ENCODE results near the gene ASCL1. TPM values are rescaled to one million over a fixed set of nuclear protein-coding genes. Genes with fewer than 3 reads are reported as not detected.
A peak's percentile ranks its signal among the peaks of the same experiment; 100 is the strongest.

The ASCL1 gene
- total and polyA plus RNA-seq, 5 donors from 2014 or later = not detected

DNA sequence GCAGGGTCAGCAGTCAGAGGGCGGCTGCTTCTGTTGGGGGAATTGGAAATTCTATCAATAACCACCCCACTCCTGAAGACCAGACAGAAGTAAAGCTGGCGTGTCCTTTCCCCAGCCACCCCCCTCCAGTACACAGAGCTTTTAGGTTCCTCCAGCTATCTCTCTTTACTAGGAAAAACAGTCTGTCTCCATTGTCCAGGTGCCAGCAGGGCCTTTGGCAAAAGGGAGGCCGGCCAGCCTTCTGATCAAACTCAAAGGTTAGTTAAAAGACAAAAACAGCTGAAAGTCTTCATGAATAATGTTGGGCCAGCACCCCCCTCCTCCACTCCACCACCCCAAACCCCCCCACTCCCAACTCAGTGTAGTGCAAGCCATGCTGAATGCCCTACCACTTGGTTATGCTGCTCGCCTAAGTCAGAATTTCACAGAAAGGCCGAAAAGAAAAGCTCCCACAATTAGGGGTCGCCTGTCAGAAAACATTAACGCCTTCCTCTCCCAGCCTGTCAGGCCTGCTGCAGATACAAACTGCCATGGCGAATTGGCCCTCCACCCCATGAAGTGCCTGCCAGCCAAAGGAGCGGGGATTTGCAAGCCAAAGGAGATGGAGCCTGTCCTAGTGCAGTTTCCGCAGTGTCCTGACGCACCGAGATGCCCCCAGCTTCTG is 8.9 kb downstream of the ASCL1 start:
- Mint-ChIP-seq H3K9me3 (peaks cover 0 to 17% (median 6%) of the 10 kb centered on the region in 7 donors), H3K27ac (no peak overlapping the region), H3K27me3 (peaks cover 82% of the 10 kb centered on the region), H3K36me3 (no peaks in the 10 kb centered on the region), H3K4me1 (peaks cover 8 to 42% (median 28%) of the 10 kb centered on the region in 4 donors), H3K4me3 (peak overlapping the region in 3 of 4 donors; percentile 28 to 71 (median 57))
- ATAC-seq (ENCODE audit: low read depth in 2 of 2) = no peak
- peaks cover 57% of the 10 kb centered on the region for H3K27me3 ChIP-seq (ENCODE audit: control insufficient read depth, insufficient read depth, low read length)
- H3K4me1 ChIP-seq (ENCODE audit: control insufficient read depth, insufficient read depth, low read length, poor library complexity, severe bottlenecking) = peaks cover 4% of the 10 kb centered on the region
- no peak overlapping the region for H3K27ac ChIP-seq (ENCODE audit: insufficient read depth, low read length, poor library complexity, severe bottlenecking)
- no peak for DNase-seq
- peaks cover 0 to 7% of the 10 kb centered on the region in 2 experiments for H3K9me3 ChIP-seq (ENCODE audit: control insufficient read depth in 2 of 2, low read length in 2 of 2)
- no peaks in the 10 kb centered on the region for H3K36me3 ChIP-seq (ENCODE audit: control insufficient read depth, insufficient read depth, low read length)
- H3K4me3 ChIP-seq (ENCODE audit: low read depth, low read length) = no peak overlapping the region

DNA sequence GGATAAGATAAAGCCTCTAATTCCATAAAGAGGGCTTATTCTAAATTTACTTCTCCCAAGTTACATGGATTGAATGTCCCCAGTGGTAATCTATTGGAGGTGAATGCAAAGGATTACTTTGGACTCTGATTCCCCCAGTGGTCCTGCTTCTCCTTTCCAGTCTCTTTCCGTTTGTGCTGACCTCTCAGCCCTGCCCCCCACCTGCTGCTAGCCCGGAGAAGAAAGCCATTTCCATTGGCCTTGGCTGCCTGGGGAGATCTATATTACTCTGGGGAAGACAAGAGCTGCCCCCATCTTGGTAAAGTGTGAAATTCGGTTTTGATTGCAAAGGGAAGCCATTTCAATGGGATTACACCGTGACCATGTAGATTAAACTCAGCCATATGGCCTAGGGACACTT is 13.3 kb downstream of the ASCL1 start:
- H3K4me1 Mint-ChIP-seq = peaks cover 0 to 5% (median 2%) of the 10 kb centered on the region in 4 donors
- H3K36me3 Mint-ChIP-seq = no peaks in the 10 kb centered on the region
- no peak overlapping the region for H3K27ac ChIP-seq (ENCODE audit: insufficient read depth, low read length, poor library complexity, severe bottlenecking)
- H3K27me3 Mint-ChIP-seq = peaks cover 49% of the 10 kb centered on the region
- H3K4me1 ChIP-seq (ENCODE audit: control insufficient read depth, insufficient read depth, low read length, poor library complexity, severe bottlenecking) = no peaks in the 10 kb centered on the region
- no peaks in the 10 kb centered on the region for H3K36me3 ChIP-seq (ENCODE audit: control insufficient read depth, insufficient read depth, low read length)
- no peaks in the 10 kb centered on the region for H3K9me3 Mint-ChIP-seq
- ATAC-seq (ENCODE audit: low read depth in 2 of 2) (no peak), DNase-seq (no peak)
- H3K4me3 ChIP-seq (ENCODE audit: low read depth, low read length) = no peak overlapping the region
- no peak overlapping the region for H3K4me3 Mint-ChIP-seq
- peaks cover 32% of the 10 kb centered on the region for H3K27me3 ChIP-seq (ENCODE audit: control insufficient read depth, insufficient read depth, low read length)
- no peak overlapping the region for H3K27ac Mint-ChIP-seq
- H3K9me3 ChIP-seq (ENCODE audit: control insufficient read depth in 2 of 2, low read length in 2 of 2) = no peaks in the 10 kb centered on the region

DNA sequence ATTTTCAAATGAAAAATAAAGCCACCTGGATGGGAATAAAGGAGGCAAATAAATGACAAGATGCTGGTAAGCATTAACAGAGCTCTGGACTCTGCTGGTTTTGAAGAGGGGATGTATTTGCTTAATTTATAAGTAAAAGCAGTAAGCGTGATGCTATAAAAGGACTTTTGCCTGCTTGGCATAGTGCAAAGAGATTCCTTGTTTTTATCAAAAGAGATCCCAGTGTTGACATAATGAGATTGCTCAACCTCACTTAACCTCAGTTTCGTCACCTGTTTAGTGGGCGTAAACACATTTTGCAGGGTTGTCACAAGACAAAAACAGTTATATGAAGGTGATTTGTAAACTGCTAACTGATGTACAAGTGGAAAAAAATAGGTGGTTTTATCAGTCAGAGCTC is 13.8 kb downstream of the ASCL1 start:
- Mint-ChIP-seq H3K4me3 (no peak overlapping the region), H3K4me1 (peaks cover 0 to 3% (median 0%) of the 10 kb centered on the region in 4 donors), H3K36me3 (no peaks in the 10 kb centered on the region), H3K27ac (no peak overlapping the region), H3K27me3 (peaks cover 50% of the 10 kb centered on the region), H3K9me3 (no peaks in the 10 kb centered on the region)
- H3K4me3 ChIP-seq (ENCODE audit: low read depth, low read length) = no peak overlapping the region
- no peak for DNase-seq
- no peaks in the 10 kb centered on the region for H3K4me1 ChIP-seq (ENCODE audit: control insufficient read depth, insufficient read depth, low read length, poor library complexity, severe bottlenecking)
- H3K27me3 ChIP-seq (ENCODE audit: control insufficient read depth, insufficient read depth, low read length) = peaks cover 32% of the 10 kb centered on the region
- ATAC-seq (ENCODE audit: low read depth in 2 of 2) = no peak
- no peak overlapping the region for H3K27ac ChIP-seq (ENCODE audit: insufficient read depth, low read length, poor library complexity, severe bottlenecking)
- no peaks in the 10 kb centered on the region for H3K36me3 ChIP-seq (ENCODE audit: control insufficient read depth, insufficient read depth, low read length)
- no peaks in the 10 kb centered on the region for H3K9me3 ChIP-seq (ENCODE audit: control insufficient read depth in 2 of 2, low read length in 2 of 2)

DNA sequence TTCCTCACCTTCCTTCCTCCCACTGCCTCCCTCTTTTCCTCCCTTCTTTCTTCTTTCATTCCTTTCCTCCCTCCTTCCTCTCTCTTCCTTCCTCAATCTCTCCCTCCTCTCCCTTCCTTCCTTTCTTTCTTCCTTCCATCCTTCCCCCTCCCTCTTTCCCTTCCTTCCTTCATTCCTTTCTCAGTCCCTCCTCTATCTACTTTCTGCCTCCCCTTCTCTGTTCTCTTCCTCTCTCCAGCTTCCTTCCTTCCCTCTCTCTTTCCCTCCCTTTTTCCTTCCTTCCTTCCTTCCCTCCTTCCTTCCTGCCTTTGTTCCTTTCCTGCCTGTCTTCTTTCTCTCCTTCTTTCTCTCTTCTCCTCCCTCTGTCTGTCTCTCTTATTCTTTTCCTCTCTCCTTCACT is 16.1 kb downstream of the ASCL1 start:
- Mint-ChIP-seq H3K4me1 (no peaks in the 10 kb centered on the region), H3K36me3 (no peaks in the 10 kb centered on the region), H3K27me3 (peaks cover 28% of the 10 kb centered on the region), H3K27ac (no peak overlapping the region), H3K9me3 (no peaks in the 10 kb centered on the region), H3K4me3 (no peak overlapping the region)
- Histone ChIP-seq H3K4me1 (ENCODE audit: control insufficient read depth, insufficient read depth, low read length, poor library complexity, severe bottlenecking) (no peaks in the 10 kb centered on the region), H3K36me3 (ENCODE audit: control insufficient read depth, insufficient read depth, low read length) (no peaks in the 10 kb centered on the region), H3K9me3 (ENCODE audit: control insufficient read depth in 2 of 2, low read length in 2 of 2) (no peaks in the 10 kb centered on the region), H3K4me3 (ENCODE audit: low read depth, low read length) (no peak overlapping the region), H3K27me3 (ENCODE audit: control insufficient read depth, insufficient read depth, low read length) (peaks cover 11% of the 10 kb centered on the region), H3K27ac (ENCODE audit: insufficient read depth, low read length, poor library complexity, severe bottlenecking) (no peak overlapping the region)
- ATAC-seq (ENCODE audit: low read depth in 2 of 2) (no peak), DNase-seq (no peak)

DNA sequence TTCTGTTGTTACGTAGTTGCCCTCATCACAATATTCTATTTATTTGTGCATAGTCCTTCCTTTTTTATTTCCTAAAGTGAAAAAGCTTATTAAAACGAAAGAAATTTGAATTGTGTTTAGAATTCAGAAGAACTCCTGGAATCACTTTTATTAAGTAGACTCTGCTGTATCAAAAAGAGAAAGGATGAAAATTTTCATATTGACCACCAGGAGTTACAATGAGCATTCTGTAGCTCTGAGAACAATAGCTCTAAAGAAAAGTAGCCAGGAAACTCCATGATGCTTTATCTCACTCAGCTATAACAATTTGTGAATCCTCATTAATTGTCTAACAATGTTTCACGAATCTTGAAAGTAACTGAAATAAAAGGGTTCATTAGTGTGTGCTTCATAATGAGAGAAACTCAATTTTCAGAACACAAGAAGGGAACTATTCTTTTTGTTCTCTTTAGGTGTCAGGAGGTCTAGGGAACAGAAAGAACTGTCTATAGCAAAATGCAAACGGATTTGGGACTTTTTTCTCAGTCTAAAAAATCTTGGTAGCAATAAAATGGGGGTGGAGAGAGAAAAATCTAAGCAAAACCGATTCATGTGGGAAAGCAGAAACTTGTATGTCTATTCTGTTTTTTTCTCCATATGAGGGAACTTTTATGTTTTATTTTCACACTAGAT is 19.3 kb downstream of the ASCL1 start:
- no peaks in the 10 kb centered on the region for H3K36me3 Mint-ChIP-seq
- no peak overlapping the region for H3K27ac Mint-ChIP-seq
- Histone ChIP-seq H3K27ac (ENCODE audit: insufficient read depth, low read length, poor library complexity, severe bottlenecking) (no peak overlapping the region), H3K4me1 (ENCODE audit: control insufficient read depth, insufficient read depth, low read length, poor library complexity, severe bottlenecking) (no peaks in the 10 kb centered on the region), H3K4me3 (ENCODE audit: low read depth, low read length) (no peak overlapping the region), H3K9me3 (ENCODE audit: control insufficient read depth in 2 of 2, low read length in 2 of 2) (no peaks in the 10 kb centered on the region), H3K27me3 (ENCODE audit: control insufficient read depth, insufficient read depth, low read length) (peaks cover 3% of the 10 kb centered on the region), H3K36me3 (ENCODE audit: control insufficient read depth, insufficient read depth, low read length) (no peaks in the 10 kb centered on the region)
- H3K9me3 Mint-ChIP-seq = no peaks in the 10 kb centered on the region
- ATAC-seq (ENCODE audit: low read depth in 2 of 2) (no peak), DNase-seq (no peak)
- peaks cover 13% of the 10 kb centered on the region for H3K27me3 Mint-ChIP-seq
- no peaks in the 10 kb centered on the region for H3K4me1 Mint-ChIP-seq
- peak overlapping the region in 1 of 4 donors; percentile 47 for H3K4me3 Mint-ChIP-seq

DNA sequence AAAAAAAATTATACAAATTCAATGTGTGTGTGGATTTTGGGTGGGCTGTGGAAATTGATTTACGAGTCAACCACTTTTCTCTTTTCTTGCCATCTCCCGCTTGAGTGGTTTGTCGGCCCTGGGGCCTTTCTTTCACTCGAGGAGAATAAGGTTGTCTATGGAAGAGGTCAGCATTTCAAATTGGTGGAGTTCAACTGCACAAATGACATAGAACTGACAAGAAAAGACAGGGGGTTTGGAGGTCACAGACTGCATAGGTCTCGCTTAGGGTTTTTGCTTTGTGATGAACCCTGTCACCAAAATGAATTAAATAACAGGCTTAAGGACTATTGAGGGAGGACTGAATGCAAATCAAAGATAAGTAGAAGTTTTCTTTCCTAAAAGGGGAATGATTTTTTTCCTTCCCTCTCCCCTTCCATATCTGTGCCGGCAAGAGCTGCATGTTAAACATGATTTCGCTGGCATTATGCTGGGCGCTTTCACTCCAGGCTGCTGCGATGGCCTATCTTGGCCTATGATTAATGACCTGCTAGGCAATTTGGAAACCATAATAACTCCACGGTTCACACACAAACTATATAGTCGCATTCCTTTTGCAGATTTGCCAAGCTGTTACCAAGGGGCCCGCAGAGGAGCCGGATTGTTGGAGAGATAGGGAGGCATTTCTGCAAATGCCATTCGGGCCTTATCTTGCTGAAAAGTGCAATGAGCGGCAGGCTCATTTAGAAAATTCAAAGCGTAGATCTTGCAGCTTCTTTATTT is 20.7 kb downstream of the ASCL1 start:
- no peaks in the 10 kb centered on the region for H3K9me3 ChIP-seq (ENCODE audit: control insufficient read depth in 2 of 2, low read length in 2 of 2)
- DNase-seq (no peak), ATAC-seq (ENCODE audit: low read depth in 2 of 2) (no peak)
- H3K9me3 Mint-ChIP-seq = no peaks in the 10 kb centered on the region
- no peak overlapping the region for H3K4me3 ChIP-seq (ENCODE audit: low read depth, low read length)
- H3K27me3 Mint-ChIP-seq = peaks cover 8% of the 10 kb centered on the region
- no peak overlapping the region for H3K27ac ChIP-seq (ENCODE audit: insufficient read depth, low read length, poor library complexity, severe bottlenecking)
- H3K36me3 ChIP-seq (ENCODE audit: control insufficient read depth, insufficient read depth, low read length) = no peaks in the 10 kb centered on the region
- H3K27ac Mint-ChIP-seq = no peak overlapping the region
- H3K4me1 ChIP-seq (ENCODE audit: control insufficient read depth, insufficient read depth, low read length, poor library complexity, severe bottlenecking) = no peaks in the 10 kb centered on the region
- no peaks in the 10 kb centered on the region for H3K4me1 Mint-ChIP-seq
- no peaks in the 10 kb centered on the region for H3K36me3 Mint-ChIP-seq
- H3K27me3 ChIP-seq (ENCODE audit: control insufficient read depth, insufficient read depth, low read length) = no peaks in the 10 kb centered on the region
- no peak overlapping the region for H3K4me3 Mint-ChIP-seq

DNA sequence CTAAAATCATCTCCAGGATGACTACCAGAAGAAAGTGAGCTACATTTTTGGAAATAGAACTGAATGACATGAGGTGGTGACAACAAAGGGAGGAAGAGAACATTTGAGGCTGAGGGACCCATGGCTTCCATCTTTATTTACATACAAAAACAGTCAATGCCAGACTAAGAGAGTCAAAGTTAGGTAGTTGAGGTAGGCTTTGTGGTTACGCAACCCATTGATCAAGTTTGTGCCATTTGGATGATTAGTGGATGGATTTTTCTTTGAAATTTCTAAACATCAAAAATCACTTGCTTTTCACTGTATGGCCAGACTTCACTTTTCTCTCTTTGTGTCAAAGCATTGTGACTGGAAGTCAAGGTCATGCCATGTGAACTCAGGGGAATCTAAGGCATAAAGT is 22.9 kb downstream of the ASCL1 start:
- Mint-ChIP-seq H3K4me1 (no peaks in the 10 kb centered on the region), H3K9me3 (no peaks in the 10 kb centered on the region), H3K27ac (no peak overlapping the region), H3K27me3 (peaks cover 19% of the 10 kb centered on the region), H3K36me3 (no peaks in the 10 kb centered on the region), H3K4me3 (no peak overlapping the region)
- ATAC-seq (ENCODE audit: low read depth in 2 of 2) = no peak
- H3K9me3 ChIP-seq (ENCODE audit: control insufficient read depth in 2 of 2, low read length in 2 of 2) = no peaks in the 10 kb centered on the region
- H3K27ac ChIP-seq (ENCODE audit: insufficient read depth, low read length, poor library complexity, severe bottlenecking) = no peak overlapping the region
- H3K4me1 ChIP-seq (ENCODE audit: control insufficient read depth, insufficient read depth, low read length, poor library complexity, severe bottlenecking) = no peaks in the 10 kb centered on the region
- peaks cover 7% of the 10 kb centered on the region for H3K27me3 ChIP-seq (ENCODE audit: control insufficient read depth, insufficient read depth, low read length)
- H3K36me3 ChIP-seq (ENCODE audit: control insufficient read depth, insufficient read depth, low read length) = no peaks in the 10 kb centered on the region
- no peak overlapping the region for H3K4me3 ChIP-seq (ENCODE audit: low read depth, low read length)
- no peak for DNase-seq
